Endometrial microvascular endothelial cells (primary cell): ENCODE measurements around the gene LEMD3. TPM values are rescaled to one million over a fixed set of nuclear protein-coding genes. Genes with fewer than 3 reads are reported as not detected.
"Not testable (repeated sequence)": the region's sequence is repeated elsewhere in the genome, so short reads cannot be mapped to it uniquely, and the experiment has no call there.

Experiments used
- in situ Hi-C: cut with HindIII; loops from 2 replicates; pipeline ENCODE4 v1.10.0; 2017; ENCODE audit warnings: low sequenced_read_pairs, low pct_unique_long_range_greater_than_20kb; ENCODE audit errors: inconsistent ontology term
- total RNA-seq: library from RNA; depleted of rRNA; stranded (reverse); fragments of >200 nt; gene quantifications from one replicate; pipeline ENCODE4 v1.2.3, GENCODE V29; 2015; ENCODE audit errors: inconsistent ontology term

LEMD3 gene
- total RNA-seq, 1 donor from 2014 or later: 17.1 TPM

DNA sequence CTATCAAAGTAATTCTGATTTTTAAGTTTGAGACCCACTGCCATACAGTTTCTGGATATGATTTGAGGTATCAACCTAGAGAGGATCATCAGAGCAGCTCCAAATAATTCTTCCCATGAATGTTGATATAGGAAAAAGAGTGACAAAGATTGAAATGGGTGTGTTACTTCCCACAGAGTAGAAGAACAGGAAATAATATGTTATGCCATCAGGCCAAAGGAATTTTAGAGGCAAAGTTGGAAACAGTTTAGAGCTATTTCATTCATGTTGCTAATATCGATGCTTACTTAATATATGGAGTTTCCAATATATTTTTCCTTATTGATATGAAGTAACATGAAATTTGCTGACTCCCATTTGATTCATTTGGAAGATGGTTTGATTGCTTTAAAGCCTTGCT lies 100.2 kb downstream of the LEMD3 start:
- in situ Hi-C loops: no loop called here

DNA sequence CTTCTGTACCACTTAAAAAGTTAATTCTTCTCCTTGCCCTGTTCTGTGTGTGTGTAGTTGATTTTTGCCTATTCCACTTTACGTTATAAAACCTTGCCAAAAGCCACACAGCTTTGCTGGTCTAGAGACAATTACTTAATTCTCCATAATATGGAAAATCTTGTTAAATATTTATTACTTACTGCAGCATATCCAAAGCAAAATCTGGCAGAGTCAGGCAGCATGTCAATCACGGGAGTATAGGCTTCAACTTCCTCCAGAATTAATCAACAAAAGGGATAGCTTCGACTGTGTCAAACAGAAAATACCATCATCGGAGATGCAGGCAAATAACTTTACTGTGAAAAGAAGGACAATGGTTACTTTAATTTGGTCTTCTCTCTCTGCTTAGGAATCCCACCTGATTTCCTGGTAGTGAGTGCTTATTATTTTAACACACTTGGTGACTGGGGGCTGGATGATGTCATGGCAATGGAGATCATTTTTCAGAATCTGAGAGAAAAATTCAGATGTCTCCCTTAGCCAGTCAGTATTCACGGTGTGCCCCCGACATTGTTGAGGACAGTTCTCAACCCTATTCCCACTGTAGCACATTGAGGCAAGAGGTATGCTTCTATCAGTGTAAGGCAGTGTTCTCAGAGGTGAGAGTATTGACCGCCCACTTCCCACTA lies 105.4 kb downstream of the LEMD3 start:
- in situ Hi-C loops: no loop called here

DNA sequence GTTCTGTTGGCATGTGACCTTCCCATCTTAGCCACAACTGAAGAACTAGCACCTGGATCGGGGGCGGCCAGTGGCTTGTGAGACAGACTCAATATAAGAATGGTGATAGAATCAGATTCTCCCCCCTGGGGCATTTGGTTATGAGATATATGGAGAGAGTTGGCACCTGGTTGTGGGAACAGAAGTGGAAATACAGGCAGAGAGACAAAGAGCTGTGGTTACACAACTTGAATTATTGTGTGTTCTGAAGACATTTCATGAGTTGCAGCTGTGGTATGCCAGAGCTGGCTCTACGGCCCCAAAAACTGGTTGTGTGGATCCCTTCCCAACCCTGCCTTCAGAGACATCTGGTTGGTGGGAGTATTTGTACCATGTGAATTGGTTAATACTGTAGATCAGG lies 106.2 kb downstream of the LEMD3 start:
- in situ Hi-C loops: no loop called here

DNA sequence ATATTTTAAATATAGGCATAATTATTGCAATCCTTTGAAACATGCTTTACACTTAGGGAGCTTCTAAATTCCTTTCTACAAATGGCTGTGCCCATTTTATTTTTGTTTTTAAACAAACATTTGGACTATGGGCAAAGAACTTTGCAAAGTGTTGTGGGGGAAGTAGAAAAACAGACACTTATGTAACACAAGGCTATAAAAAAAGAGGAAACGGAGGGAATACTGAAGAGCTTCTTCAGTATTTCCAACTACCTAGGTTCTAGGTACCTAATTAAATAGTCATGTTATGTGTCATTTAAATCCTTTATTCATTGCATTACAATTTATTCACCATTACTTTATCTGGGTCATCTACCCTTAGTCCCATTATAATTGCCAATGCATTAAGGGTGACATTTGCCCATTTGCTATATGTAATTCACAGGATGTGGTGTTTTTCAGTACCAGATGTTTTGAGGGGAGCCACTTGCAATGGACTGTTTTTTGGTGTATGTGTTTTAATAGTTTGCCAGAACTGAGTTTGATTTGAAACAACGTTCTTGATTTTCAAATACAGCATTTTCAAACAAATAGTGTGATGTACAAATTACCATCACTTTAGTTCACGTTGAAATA lies 107.6 kb downstream of the LEMD3 start:
- in situ Hi-C loops: no loop called here

DNA sequence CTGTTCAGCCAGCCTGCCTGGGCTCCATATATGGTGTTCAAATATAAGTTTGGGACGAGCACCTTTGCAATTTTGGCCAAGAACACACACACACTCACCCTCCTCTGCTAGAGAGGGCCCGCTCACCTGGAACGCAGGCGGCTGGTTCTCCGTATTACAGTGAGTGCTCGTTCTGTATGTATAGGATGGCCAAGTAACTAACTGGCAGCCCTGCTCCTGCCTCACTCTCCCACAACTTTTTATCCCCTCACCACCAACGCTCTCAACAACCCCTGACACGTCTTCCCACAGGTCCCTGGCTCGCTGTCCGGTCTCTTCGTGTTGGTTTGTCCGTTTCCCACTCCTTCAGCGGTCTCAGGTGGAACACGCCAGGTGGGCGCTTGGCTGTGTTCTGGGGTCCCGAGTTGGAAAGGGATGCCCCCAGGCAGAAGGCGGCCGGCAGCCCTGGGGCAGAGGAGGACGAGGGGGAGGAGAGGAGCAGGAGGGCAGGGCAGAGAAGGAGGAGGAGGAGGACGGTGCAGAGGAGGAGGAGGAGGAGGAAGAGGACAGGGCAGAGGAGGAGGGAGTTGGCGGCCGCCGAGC lies 108.7 kb downstream of the LEMD3 start:
- in situ Hi-C loops: no loop called here

DNA sequence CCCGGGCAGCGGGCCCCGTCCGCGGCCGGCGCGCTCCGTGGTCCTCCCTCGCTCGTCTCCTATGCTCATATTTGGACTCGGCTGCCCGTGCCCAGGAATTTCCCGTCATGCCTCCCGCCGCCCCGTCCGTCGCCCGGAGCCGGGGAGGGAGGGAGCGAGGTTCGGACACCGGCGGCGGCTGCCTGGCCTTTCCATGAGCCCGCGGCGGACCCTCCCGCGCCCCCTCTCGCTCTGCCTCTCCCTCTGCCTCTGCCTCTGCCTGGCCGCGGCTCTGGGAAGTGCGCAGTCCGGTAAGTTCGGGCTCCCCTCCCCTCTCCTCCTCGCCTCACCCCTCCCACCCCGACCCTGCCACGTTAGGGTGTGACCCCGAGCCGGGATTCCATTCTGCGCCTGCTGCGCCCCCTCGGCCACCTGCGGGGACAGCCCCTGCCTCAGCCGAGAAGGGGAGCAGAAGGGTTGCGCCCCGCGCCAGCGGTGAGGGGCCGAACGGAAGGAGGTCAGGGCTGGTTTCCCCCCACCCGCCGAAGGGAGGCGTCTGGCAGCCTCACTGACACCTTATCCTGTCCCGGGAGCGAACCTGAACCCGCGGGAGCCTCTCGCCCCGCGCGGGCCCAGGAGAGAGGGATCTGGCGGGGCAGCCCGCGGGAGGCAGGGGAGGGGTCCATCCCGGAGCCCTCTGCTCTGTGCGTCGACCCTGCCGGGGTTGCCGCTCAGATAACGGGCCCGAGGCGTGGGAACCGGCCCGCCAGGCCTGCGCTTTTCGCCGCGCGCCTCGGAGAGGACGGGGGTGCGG lies 109.4 kb downstream of the LEMD3 start, which contains the start of gene MSRB3:
TSS of gene MSRB3 (plus strand) at position 108 of the 793 bp plus-strand sequence. CDS start 29,897 bp downstream, outside the sequence.
- in situ Hi-C loops: no loop called here

DNA sequence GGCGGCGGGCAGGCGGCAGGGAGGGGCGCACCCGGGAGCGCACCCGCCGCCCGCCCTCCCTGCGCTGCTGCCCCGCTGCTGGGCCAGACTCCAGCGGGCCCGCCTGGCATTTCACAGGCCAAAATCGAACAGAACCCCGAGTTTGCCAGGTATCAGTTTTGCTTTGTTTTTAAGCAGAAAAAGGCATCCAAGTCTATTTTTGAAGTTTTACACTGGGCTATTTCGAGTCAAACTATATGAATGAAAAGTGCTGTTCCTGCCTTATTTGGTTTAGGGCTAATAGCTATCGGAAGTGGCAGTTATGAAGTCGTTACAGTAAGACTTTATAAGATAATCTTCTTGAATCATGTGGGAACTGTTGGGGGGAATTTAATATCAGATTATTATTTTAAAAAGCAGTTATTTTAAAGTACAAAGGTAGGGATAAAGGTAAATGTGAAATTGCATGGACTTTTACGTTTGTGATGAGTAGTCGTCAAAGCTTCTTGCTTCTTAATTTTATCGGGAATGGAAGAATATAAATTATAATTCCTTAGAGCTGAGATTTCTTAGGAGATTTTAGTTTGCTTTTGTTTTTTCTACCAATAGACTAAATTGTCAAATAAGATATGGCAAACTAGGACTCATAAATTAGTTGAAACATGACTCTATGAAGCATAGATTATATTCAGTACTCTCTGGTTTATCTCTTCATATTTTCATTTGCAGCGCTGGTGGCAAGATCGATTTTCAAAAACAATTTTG lies 110.2 kb downstream of the LEMD3 start:
- in situ Hi-C loops: no loop called here

DNA sequence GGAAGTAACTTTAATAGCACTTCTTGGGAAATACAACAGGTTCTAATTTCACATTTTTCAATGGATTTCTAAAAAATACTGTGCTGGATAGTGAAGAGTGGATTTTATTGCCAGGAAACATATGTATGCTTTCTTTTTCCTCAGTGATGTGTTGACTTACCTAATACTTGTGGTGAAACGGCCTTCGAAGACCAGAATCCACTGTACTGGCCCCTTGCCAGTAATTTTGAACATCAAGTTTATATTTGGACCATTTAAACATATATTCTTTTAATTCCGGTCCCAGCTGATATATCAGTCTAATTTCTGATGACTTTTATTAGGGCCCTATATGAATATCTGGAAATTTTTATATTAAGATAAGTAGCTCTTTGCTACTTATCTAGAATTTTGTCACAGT lies 110.9 kb downstream of the LEMD3 start:
- in situ Hi-C loops: no loop called here

DNA sequence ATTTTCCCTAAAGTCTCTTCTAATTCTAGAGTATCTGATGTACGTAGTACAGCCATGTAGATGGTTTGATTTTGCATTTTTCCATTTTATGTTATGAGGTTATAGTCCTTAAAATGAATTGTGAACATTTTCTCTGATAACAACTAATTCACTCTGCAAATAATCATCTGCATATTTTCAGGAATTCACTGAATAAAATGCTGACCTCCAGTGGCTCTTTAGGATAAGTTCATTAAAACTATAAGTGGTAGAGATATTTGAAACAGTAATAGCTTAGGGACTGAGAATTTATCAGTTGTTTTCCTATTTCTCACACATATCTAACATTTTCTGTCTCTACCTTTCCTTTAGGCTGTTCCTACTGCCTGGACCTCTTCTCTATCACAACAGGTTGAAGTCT lies 113.5 kb downstream of the LEMD3 start:
- in situ Hi-C loops: no loop called here

DNA sequence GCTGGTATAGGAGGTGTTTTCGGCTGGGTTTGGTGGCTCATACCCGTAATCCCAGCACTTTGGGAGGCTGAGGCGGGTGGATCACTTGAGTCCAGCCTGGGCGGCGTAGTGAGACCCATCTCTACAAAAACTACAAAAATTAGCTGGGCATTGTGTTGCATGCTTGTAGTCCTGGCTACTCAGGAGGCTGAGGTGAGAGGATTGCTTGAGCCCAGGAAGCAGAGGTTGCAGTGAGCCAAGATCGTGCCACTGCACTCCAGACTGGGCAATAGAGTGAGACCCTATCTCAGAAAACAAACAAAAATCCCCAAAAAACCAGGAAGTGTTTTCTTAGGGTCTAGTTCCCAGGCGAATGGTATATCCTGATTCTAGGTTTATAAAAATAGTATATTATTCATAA lies 116.1 kb downstream of the LEMD3 start:
- in situ Hi-C loops: not testable (repeated sequence)

DNA sequence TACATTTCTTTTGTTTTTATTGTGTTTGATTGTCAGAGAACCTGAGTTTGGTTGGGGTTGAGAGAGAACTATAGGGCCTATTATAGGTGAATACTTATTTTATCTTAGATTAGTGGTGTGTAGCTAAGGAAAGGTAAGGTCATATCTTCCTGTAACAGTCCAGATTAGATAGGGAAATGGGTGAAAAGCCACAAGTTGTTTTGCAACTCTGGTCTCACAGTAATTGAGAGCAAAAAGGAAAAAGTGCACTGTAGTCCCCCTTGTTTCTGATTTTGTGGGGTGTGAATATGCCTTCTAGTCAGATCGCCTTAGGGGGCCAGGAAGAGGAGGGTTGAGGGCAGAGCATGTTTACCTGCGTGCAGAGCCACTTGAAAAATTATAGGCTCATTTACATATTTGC lies 118.0 kb downstream of the LEMD3 start:
- in situ Hi-C loops: no loop called here

DNA sequence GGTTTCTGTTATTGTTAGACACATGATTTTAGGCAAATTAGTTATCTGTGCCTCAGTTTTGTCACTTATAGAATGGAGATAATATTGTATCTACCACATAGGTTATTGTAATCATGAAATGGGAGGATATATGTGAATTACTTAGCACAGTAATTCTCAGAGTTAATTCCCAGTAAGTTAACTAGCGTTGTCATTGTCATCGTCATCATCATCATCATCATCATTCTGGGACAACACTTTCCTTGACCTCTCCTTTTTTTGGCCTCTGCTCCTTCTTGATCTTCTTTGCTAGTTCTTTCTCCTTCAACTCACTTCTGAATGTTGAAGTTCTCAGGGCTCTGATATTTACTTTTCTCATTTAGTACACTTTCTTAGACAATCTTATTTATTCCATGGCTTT lies 122.9 kb downstream of the LEMD3 start:
- in situ Hi-C loops: no loop called here

DNA sequence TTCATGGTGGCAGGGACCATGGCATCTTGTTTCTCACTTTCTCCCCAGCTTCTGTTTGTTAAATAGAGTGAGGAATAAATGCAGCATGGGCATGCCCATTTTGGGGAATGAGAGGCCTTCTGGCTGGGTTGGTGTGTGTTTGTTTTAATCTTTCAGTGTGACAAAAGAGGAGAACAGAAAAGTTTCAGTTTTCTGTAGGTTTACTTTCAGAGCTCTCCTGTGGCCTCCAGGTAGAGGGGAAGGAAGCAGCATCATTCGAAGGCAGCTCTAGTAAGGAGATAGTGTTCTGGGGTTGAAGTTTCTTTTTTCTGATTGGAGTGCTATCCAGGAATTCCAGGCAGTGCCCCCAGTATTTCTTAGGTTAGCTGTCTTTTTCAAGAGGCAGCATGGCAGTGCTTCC lies 124.4 kb downstream of the LEMD3 start:
- in situ Hi-C loops: no loop called here

DNA sequence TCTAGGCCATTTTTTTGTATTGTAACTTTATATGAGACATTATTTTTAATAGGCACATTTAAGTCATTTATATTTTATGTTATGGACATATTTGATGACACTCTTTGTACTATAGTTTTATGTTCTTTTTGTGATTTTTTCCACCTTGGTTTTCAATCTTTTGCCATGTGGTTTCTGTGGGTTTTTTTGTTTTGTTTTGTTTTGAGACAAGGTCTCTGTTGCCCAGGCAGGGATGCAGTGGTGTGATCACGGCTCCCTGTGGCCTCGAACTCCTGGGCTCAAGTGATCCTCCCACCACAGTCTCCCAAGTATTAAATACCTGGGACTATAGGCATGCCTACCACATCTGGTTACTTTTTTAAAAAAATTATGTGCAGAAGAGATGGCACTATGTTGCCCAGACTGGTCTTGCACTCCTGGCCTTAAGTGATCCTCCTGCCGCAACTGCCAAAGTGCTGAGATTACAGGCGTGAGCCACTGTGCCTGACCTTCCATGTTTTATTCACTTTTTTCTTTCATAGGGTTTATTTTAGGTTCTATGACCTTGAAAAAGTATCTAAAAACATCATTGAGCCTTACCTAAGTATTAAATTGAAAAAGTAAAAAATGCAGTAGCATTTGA lies 125.4 kb downstream of the LEMD3 start:
- in situ Hi-C loops: no loop called here

DNA sequence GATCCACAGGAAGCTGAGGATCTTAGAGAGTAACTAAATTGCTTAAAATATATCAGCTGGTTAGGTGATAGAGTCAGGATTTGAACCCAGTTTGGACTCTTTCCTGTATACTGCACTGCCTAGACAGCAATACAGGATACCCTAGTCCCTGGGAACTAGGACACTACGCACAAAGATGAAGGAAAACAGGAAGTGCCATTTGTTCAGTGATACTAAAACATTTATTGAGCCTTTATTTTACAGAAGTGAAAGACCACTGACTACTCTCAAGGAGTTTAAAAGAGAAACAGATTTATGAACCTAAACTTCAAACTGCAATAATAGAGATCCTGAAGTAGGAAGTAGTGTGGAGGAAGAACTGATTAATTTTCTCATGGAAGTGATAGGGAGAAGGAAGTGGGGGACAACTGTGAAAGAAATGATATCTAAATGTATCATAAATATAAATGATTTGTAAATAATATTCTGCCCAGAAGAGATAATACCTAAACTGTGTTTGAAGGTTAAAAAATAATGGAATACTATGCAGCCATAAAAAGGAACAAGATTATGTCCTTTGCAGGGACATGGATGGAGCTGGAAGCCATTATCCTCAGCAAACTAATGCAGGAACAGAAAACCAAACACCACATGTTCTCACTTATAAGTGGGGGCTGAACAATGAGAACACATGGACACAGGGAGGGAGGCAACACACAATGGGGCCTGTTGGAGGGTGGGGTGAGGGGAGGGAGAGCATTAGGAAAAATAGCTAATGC lies 127.3 kb downstream of the LEMD3 start:
- in situ Hi-C loops: no loop called here
